Measurements from ENCODE around the gene FAM98B.
"Not testable (repeated sequence)": the region's sequence is repeated elsewhere in the genome, so short reads cannot be mapped to it uniquely, and the experiment has no call there.

The FAM98B gene

DNA sequence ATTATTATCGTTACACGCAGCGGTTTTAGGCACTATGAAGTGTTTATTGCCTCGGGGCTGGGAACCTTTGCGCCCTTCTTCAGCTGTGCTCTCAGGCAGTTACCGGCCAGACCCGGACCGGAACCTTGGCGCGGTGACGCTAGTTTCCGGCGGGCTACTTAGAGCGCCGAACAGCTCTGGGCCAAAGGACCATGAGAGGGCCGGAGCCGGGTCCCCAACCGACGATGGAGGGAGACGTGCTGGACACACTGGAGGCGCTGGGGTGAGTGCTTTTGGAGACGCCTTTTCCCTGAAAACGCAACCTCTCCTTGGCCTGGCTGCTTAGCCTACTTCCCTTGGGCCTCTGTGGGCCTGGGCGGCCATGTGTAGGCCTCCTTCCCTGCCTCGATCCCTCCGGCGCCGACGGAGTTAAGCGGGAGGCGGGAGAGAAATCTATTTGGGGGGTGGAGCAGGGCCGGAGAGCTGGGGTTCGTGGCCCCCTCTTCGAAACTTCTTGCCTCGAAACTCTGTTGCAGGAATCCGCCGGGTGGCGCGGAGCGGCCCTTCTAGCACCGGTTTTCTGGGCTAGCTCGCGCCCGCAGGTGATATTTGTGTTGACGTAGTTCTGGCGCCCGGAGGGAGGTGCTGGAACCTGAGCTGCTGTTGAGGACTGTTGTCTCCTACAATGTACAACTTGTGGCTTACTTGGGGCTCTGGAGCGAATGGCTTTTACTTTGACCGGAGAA, at the start of gene FAM98B:
Gene FAM98B, plus strand, starts transcription at position 157 of the 725 bp plus-strand sequence. Its CDS starts 35 bp downstream, at position 192.
- DNase-seq = peak; percentile 90

DNA sequence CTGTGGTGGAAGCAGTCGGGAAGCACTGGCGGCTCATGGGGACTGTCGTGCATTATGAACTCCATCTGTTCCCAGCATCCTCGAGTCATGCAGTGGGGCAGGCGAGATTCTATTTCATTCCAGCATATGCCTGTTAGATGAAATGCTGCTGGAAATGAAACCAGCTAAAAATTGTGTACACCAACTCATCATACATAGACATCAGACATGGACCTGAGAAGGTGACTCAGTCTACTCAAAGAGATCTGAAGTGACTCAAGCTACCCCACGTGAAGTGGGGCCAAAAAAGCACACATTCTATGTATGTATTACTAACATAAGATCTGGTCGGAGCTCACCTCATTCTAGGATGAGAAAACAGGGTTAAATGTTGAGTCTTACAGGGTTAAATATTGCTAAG, 47.5 kb upstream of the FAM98B start:
- no peak for DNase-seq

GRCh38 chr15:38408576-38408975, 45.4 kb upstream of the FAM98B start:
- DNase-seq = no peak

DNA sequence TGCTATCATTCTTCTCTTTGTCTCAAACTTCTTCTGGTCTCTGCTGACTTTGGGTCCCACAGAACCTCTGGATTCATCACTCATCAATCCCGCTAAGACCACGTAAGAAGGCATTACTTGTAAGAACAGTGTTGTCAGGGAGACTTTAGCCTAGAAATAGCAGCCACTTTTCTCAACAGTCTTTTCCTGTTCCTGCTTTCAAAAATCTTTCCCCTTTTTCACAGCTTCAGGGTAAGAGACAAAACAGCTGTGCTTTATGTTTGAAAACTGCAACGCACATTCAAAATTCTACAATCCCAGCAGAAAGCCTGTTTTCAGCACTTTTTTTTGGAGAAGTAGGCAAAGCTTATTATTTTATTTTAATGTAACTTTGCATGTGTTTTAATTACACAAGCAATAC, 42.0 kb upstream of the FAM98B start:
- no peak for DNase-seq

DNA sequence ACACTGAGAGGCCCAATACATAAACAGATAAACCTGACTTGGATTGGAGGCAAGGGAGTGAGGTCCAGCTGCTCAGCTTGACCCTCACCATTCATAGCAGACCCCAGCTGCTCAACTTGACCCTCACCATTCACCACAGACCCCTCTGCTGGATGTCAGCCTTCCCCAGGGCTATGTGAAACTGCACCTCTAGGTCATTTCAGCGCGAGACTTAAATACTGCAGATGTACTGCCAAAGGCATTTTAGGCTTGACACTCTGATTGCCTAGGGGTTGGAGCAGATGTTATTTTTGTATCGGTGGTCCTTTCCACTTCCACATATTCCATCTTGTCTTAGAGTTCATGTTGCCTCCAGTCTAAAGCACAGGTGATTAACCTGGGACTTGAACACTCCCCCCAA, 41.5 kb upstream of the FAM98B start:
- DNase-seq = no peak

- DNase-seq = no peak
Observed at GRCh38 chr15:38414357-38414756, 39.6 kb upstream of the FAM98B start.

- no peak for DNase-seq
Observed at GRCh38 chr15:38421069-38421690, 32.7 kb upstream of the FAM98B start.

GRCh38 chr15:38424101-38424552, 29.8 kb upstream of the FAM98B start:
- DNase-seq = no peak

DNA sequence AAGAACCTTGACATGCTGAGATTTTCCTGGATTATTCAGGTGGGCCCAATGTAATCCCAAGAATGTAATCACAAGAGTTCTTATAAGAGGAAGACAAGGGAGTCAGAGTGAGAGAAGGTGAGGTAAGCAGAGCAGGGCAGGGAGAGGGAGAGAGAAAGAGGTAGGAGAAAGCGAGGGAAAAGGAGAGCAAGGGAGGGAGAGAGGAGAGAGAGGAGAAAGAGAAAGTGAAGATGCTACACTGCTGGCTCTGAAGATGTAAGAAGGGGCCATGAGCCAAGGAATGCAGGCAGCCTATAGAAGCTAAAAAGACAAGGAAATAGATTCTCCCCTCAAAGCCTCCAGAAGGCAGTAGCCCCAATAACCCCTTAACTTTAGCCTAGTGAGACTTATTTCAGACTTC, 28.7 kb upstream of the FAM98B start:
- DNase-seq = no peak

DNA sequence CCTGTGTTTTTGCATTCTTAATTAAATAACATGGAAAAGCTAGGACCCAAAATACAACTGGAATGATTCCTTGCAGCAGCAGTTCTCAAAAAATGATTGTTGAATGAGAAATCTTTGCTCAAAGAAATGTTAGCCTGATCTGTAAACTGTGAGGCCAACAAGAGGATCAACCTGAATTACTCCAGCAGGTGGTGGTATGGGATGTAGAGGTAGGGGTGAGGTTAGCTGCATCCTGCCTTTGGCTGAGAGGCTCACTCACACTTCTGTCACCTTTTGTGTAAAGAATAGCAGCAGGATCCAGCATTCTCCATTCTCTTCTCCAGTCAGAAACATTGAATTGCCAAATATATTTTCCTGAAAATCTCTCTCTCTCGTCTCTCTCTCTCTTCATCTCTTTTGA, 26.5 kb upstream of the FAM98B start:
- no peak for DNase-seq

GRCh38 chr15:38430106-38430760, 23.7 kb upstream of the FAM98B start:
- no peak for DNase-seq

GRCh38 chr15:38436993-38437392, 16.9 kb upstream of the FAM98B start:
- DNase-seq = no peak

DNA sequence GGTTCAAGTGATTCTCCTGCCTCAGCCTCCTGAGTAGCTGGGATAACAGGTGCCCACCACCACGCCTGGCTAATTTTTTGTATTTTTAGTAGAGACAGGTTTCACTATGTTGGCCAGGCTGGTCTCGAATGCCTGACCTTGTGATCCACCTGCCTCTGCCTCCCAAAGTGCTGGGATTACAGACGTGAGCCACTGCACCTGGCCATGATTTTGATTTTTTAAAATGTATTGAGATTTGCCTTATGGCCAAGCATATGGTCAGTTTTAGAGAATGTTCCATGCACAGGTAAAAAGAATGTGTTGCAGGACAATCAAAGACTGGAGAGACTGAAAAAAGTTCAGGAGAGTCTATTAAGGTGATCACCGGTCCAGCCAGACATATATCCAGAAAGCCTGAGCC, 16.3 kb upstream of the FAM98B start:
- DNase-seq = not testable (repeated sequence)

- no peak for DNase-seq
Observed at GRCh38 chr15:38438031-38438986, 15.6 kb upstream of the FAM98B start.

GRCh38 chr15:38440353-38441129, 13.4 kb upstream of the FAM98B start:
- peak; percentile 67 for DNase-seq

DNA sequence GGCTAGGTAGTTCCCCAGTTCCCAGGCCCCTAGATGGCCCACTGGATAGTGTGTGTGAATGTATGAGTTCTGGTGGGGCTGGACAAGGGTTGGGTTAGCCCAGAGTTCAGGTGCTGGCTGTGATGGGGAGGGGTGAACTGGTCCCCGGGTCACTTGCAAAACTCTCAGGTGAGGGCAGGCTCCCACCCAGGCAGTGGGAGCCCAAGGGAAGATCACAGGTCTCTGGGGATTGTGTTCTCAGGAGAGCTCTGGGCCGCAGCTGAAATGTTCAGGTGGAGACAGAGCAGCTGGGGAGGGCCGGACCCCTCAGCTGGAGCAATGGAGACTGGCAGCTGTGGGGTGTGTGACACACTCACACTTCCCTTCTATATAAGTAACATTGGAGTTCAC, 12.8 kb upstream of the FAM98B start:
- no peak for DNase-seq

GRCh38 chr15:38454696-38455090, 766 bp downstream of the FAM98B start:
- no peak for DNase-seq

DNA sequence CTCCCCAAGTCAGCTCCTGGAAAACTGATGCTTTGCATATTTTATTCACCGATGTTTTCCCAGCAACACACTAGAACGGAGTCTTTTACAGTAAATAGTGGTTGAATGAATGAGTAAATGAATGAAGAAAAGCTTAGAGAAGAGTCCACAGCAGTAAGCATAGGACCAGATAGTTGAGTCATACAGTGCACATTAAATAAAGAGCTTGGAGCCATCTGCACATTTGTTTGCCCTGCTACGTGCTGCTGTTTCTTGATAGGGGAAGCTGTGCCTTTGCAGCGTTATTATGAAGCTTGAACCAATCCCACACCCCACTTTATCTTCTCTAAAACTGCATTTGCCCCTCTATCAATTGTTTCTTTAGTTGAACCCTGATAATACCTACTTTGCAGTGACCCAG, 1.2 kb downstream of the FAM98B start:
- DNase-seq = no peak

DNA sequence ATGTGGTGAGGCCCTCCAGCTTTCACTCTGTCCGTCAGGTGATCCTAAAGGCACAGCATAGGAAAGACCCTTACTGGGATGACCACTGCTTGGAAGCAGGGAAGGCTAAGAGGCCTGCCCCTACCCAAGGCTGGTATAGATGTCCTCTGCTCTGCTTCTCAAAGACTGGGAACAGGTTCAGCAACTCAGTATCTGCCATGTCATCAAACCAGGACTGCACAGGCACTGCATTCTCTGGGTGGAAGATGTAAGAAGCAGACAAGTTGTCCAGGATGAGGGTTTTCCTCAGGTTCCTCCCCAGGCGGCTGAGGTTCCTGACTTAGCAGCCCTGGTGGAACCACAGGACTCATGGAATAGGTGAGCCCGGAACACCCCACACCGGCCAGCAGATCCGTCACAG, 4.7 kb downstream of the FAM98B start:
- no peak for DNase-seq

- DNase-seq = no peak
Observed at GRCh38 chr15:38459480-38459879, 5.6 kb downstream of the FAM98B start.

DNA sequence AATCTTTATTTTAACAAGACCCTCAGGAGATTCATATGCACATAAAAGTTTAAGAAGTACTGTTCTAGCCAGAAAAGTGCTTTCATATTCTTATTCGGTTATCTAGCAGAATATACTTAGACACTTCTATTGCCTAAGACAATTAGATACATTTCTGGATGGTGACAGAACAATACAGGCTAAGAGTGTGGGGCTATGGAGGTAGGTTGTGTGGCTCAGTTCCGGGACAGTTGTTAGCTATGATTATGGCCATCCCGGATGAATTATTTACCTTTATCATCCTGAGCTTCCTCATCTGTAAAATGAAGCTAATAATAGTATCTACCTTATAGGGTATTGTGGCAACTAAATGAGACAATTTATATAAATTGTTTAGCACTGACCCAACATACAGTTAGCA, 6.6 kb downstream of the FAM98B start:
- DNase-seq = no peak
